HepG2 (cell line): ENCODE measurements around the gene KIRREL2. TPM values are rescaled to one million over a fixed set of nuclear protein-coding genes. Genes with fewer than 3 reads are reported as not detected.

Experiments used
- CREBL2 ChIP-seq: sonication (generic); formaldehyde crosslinking; IDR thresholded peaks from 2 replicates; pipeline ENCODE4 v1.8.1; 2023; ENCODE audit warnings: missing genetic modification reagents, mild to moderate bottlenecking, borderline replicate concordance
- FOSL2 ChIP-seq: sonication (generic); formaldehyde crosslinking; IDR thresholded peaks from 2 replicates; pipeline ENCODE4 v1.4.0; 2020; ENCODE audit warnings: missing genetic modification reagents
- GPBP1L1 ChIP-seq: sonication (generic); formaldehyde crosslinking; IDR thresholded peaks from 2 replicates; pipeline ENCODE4 v1.5.0; 2020; ENCODE audit warnings: mild to moderate bottlenecking, missing genetic modification reagents
- NFRKB ChIP-seq: fragments of 450-650 bp; IDR thresholded peaks from 2 replicates; pipeline ENCODE4 v1.6.1; 2017
- POLR2A ChIP-seq, 2 experiments: IDR thresholded peaks; 2 replicates each; pipeline ENCODE4 v1.6.1; 2011; ENCODE audit warnings: low read depth in 2 of 2, low read length in 2 of 2, mild to moderate bottlenecking in 1 of 2, moderate library complexity in 1 of 2; ENCODE audit not compliant: insufficient read depth in 1 of 2
- SMAD3 ChIP-seq: sonication (generic); formaldehyde crosslinking; IDR thresholded peaks from 2 replicates; pipeline ENCODE4 v1.4.0; 2020; ENCODE audit warnings: missing genetic modification reagents
- SNAPC4 ChIP-seq: sonication (generic); formaldehyde crosslinking; IDR thresholded peaks from 2 replicates; pipeline ENCODE4 v1.4.0; 2020; ENCODE audit warnings: mild to moderate bottlenecking, missing genetic modification reagents
- SOX5 ChIP-seq: IDR thresholded peaks from 2 replicates; pipeline ENCODE4 v1.6.1; 2016; ENCODE audit warnings: borderline replicate concordance
- TFE3 ChIP-seq: IDR thresholded peaks from 2 replicates; pipeline ENCODE4 v1.6.1; 2016
- TGIF2 ChIP-seq: IDR thresholded peaks from 2 replicates; pipeline ENCODE4 v1.6.1; 2016; ENCODE audit warnings: control low read depth, missing compliant biosample characterization
- ZFX ChIP-seq: sonication (generic); formaldehyde crosslinking; IDR thresholded peaks from 2 replicates; pipeline ENCODE4 v1.4.0; 2020; ENCODE audit warnings: mild to moderate bottlenecking, low read depth, missing genetic modification reagents, moderate library complexity
- ZNF121 ChIP-seq: sonication (generic); formaldehyde crosslinking; IDR thresholded peaks from 2 replicates; pipeline ENCODE4 v1.5.0; 2020; ENCODE audit warnings: mild to moderate bottlenecking, missing genetic modification reagents
- ZNF256 ChIP-seq: sonication (generic); formaldehyde crosslinking; conservative IDR thresholded peaks from 2 replicates; pipeline ENCODE4 v1.4.0; 2020; ENCODE audit warnings: missing genetic modification reagents
- ZNF503 ChIP-seq: sonication (generic); formaldehyde crosslinking; IDR thresholded peaks from 2 replicates; pipeline ENCODE4 v1.4.0; 2020; ENCODE audit warnings: missing genetic modification reagents
- ZNF609 ChIP-seq: sonication (generic); formaldehyde crosslinking; IDR thresholded peaks from 2 replicates; pipeline ENCODE4 v1.4.0; 2020; ENCODE audit warnings: mild to moderate bottlenecking, missing genetic modification reagents, borderline replicate concordance
- polyA plus RNA-seq, 8 experiments: library from polyadenylated mRNA; depleted of rRNA in 3 of 8; stranded (reverse) in 7 of 8; unstranded in 1 of 8; fragments of >200 nt; fragmentation: Illumina TruSeq in 4 of 8; extraction: Trizol in 4 of 8; gene quantifications; 2 replicates each; pipeline versions ENCODE4 v1.2.1 to v1.2.3, GENCODE V29; 2011 to 2016; ENCODE audit warnings: low read depth in 4 of 8, missing spikeins in 1 of 8, mixed read lengths in 1 of 8; ENCODE audit not compliant: insufficient read depth in 1 of 8
- total RNA-seq, 5 experiments: library from RNA; depleted of rRNA; stranded (reverse); fragments of >200 nt; fragmentation: Illumina TruSeq; extraction: Trizol; gene quantifications; 2 replicates each; pipeline ENCODE4 v1.2.3, GENCODE V29; 2016; ENCODE audit warnings: low read depth in 1 of 5

KIRREL2 gene
- total and polyA plus RNA-seq, 2 of the 13 experiments (the other 11 are each of a cell fraction or from before 2014, with no cell fraction given) = 0.18 to 2.4 TPM

GRCh38 chr19:35879770-35880317, 23.1 kb downstream of the KIRREL2 start (continued):
- TF ChIP-seq GPBP1L1 (CRISPR knock-in tag) (no peak), POLR2A (IDR thresholded peaks at IDR 0.05; ENCODE audit: insufficient read depth in 1 of 2, low read depth in 2 of 2, low read length in 2 of 2) (no peak), SMAD3 (CRISPR knock-in tag) (peak; percentile 98), CREBL2 (peak; percentile 79; the same call in 1 of the 2 replicates), ZNF609 (CRISPR knock-in tag) (0 out of 2 replicates have a peak, but pooled peaks have one; percentile 42), ZFX (no peak; the same call in 1 of the 2 replicates), ZNF256 (CRISPR knock-in tag) (peak; percentile 92), TGIF2 (peak; percentile 97), SNAPC4 (CRISPR knock-in tag) (0 out of 2 replicates have a peak, but pooled peaks have one; percentile 46), NFRKB (no peak), FOSL2 (CRISPR knock-in tag) (peak; percentile 64), ZNF121 (CRISPR knock-in tag) (no peak), ZNF503 (CRISPR knock-in tag) (peak; percentile 69; the same call in 1 of the 2 replicates), TFE3 (CRISPR knock-in tag) (peak; percentile 87), SOX5 (CRISPR knock-in tag) (peak; percentile 64; the same call in 1 of the 2 replicates)
